Renal cortical epithelial cell (primary cell): ENCODE measurements around the gene COX7A2L. TPM values are rescaled to one million over a fixed set of nuclear protein-coding genes. Genes with fewer than 3 reads are reported as not detected.
"Not testable (repeated sequence)": the region's sequence is repeated elsewhere in the genome, so short reads cannot be mapped to it uniquely, and the experiment has no call there.

Experiments
- DNase-seq: peaks from one replicate; pipeline ENCODE4 v3.0.0-alpha.2; 2011; ENCODE audit warnings: low read depth
- total RNA-seq: library from RNA; depleted of rRNA; stranded (reverse); fragments of >200 nt; gene quantifications from 2 replicates; pipeline ENCODE4 v1.2.3, GENCODE V29; 2014

COX7A2L gene, protein sequence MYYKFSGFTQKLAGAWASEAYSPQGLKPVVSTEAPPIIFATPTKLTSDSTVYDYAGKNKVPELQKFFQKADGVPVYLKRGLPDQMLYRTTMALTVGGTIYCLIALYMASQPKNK
- 137 and 338 TPM in 2 replicates for total RNA-seq

DNA sequence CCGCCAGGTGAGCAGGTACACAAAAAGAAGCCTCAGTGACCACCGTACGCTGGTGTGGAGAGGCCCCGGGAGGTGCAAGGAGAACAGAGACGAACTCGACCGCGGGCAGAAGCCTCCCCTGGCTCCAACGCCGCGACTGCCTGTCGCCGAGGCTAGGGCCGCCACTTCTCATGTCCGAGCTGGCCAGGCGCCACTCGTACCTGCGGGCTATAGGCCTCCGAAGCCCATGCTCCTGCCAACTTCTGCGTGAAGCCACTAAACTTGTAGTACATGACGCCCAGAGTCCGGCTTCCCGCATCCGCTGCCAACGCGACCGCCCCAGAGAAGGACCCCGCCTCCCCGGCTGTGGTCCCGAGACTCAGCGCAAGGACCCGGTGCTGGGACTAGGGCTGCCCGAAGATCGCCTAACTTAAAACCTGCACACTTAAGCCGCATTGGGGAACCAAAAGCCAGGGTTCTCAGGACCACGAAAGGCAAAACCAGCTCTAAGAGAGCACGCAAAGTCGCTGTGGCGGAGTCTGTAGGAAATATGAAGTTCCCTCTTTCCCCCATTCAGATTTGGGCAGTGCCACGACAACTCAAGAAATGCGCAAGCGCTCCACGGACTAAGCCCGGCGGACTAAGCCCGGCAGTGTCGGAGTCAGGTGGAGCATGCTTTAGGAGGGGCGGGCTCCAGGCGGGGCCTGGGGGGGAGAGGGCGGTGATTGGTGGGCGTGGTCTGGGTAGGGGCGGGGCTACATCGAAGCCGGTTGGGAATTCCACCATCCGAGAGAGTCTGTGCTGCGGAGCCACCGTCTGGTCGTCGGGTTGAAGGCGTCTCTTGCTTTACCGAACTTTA lies at the start of gene COX7A2L:
TSS of gene COX7A2L (minus strand) at position 328 of the 838 bp plus-strand sequence. CDS start at position 272, 56 bp downstream.
- peak; percentile 91 for DNase-seq

DNA sequence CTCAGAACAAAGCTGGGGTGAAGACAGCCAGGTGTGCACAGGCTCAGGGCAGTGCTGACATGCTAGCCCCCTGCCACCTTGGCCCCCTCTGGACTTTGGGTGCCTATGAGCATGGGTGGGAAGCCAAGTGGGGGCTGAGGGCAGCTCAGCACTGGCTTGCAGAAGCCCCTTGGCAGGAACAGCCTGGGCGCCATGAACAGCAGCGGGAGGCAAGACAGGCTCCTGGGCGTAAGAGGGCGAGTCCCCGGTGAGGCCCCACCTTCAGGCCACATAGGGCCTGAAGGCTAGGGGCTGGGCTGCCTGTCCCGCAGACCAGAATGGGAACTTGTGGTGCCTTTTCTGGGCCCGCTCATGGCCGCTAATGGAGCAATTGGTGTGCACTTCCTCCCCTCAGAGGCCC lies 47.0 kb upstream of the COX7A2L start:
- no peak for DNase-seq

DNA sequence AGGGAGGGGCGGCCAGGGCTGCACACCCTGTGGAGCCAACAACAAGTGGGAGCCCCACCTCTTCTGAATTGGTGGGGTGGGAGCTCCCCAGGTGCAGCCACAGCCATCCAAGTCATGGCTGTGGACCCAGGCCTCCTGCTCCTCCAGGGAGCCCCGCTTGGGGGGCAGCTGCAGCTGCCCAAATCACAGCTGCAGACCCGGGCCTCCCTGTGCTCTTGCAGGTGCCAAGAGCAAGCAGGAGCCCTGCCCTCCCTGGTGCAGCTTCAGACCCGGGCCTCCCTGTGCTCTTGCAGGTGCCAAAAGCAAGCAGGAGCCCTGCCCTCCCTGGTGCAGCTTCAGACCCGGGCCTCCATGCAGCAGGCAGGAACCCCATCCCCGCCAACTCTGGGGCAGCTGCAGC lies 46.5 kb upstream of the COX7A2L start:
- DNase-seq = no peak

DNA sequence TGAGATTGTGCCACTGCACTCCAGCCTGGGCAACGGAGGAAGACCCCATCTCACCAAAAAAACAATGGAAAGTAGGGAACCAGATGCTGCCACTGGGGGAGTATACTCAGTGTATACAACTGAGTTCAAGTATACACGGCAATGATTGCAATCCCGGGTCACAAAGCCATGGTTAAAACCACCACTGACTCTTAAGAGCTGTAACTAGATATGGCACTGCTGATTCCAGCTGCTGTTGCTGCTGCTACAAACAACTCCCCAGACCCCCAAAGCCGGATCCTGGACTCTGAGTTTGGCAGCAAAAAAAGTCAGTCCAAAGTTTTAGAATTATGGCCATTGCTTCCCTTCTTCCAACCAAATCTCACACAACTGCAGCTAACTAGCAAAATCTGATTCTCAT lies 43.7 kb upstream of the COX7A2L start:
- no peak for DNase-seq

DNA sequence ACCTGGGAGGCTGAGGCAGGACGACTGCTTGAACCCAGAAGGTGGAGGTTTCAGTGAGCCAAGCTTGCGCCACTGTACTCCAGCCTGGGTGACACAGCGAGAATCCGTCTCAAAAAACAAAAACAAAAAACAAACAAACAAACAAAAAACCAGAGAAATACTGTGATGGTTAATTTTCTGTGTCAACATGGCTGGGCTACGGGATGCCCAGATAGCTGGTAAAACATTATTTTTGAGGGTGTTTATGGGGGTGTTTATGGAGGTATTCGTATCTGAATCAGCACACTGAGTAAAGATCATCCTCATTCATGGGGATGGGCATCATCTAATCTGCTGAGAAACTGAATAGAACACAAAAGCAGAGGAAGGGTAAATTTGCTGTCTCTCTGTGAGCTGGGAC lies 40.8 kb upstream of the COX7A2L start:
- DNase-seq = no peak

DNA sequence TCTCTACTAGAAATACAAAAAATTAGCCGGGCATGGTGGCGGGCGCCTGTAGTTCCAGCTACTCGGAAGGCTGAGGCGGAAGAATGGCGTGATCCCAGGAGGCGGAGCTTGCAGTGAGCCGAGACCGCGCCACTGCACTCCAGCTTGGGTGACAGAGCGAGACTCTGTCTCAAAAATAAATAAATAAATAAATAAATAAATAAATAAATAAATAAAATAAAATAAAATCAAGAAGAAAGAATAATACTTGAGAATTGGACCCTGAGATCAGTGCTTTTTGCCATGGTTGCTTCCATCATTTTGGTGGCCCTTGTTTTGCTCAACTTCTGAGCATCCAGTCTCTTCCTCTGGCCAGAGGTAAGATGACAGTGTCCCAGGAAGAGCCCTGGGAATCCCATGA lies 37.0 kb upstream of the COX7A2L start:
- DNase-seq = not testable (repeated sequence)

DNA sequence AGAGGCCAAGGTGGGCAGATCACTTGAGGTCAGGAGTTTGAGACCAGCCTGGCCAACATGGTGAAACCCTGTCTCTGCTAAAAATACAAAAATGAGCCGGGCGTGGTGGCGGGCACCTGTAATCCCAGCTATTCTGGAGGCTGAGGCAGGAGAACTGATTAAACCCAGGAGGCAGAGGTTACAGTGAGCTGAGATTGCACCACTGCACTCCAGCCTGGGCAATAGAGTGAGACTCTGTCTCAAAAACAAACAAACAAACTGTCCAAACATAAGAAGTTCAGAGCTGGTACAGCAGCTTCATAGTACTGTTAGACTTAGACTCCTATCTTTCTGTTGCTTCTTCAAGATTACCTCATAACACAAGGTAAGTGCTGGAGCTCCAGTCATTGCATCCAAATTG lies 32.3 kb upstream of the COX7A2L start:
- not testable (repeated sequence) for DNase-seq

DNA sequence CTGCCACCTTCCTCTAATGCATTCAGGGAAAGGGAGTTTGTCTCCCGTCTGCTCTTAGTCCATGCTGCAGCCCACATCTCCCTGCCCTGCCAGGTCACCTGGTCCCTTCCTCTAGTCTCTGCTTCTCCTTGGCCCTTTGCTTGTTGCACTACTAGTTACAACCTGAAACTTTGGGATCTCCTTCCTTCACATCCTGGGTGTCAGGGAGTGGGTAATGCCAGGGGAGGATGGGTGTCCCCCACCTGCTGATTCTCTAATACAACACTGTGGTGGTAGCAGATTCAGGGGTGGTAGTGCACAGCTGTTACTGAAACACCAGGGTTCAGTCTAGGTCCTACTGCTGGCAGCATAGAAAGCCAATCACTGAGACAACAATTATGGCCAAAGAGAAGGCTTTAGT lies 31.2 kb upstream of the COX7A2L start:
- no peak for DNase-seq

DNA sequence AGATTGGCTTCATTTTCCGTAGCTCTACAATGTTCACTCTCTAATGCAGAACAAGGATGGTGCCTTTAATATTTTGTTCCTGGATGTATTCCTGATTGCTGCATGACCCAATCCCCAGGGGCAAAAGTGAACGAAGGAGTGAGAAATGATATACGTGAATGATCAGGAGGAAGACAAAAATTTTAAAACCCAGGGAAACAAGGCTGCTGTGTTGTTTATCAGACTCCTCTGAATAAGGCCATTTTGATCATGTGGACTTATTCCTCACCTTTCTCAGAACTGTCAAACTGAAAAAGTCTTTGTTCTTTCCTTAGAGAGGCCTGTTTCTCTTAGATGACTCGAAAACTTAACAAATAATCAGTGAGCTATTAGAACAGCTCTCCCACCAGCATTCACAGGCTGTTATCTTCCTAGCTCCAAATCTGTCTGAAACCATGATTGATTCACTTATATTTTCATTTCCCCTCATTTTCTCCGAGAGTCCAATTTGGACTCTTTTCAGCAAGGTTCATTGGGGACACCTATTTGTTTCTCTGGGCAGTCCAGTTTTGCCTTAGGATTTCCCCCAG lies 29.5 kb upstream of the COX7A2L start:
- peak; percentile 34 for DNase-seq

DNA sequence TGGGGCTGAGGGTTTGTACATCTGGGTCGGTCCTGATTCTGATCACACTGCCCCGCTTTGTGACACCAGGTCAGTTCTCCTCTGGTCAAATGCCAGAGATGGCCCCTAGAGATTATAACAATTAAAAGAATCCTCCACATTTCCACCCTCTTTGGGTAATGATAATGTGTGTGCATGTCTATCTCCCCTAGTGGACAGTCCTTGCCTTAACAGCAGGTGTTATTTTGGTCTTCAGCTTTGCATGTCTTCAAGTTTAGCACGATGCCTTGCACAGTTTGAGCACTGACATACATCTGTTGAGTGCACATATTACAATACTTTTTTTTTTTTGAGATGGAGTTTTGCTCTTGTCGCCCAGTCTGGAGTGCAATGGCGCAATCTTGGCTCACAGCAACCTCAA lies 25.7 kb upstream of the COX7A2L start:
- DNase-seq = no peak

DNA sequence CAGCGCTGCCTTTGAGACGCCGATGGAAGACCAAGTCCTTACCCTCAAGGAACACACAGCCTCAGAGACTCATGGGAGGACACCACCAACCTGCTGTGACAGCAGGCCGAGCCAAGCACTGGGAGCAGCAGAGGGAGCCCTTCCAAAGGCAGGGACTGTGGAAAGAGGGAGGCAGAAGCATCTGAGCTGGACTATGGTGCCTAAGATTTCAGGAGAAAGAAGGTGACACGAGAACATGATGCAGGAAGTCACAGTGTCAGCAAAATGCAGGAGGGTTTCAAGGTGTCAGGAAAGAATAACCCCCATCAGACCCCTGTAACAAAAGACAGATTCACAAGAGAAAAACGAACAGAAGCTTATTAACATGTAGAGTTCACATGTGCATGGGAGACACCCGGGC lies 24.2 kb upstream of the COX7A2L start:
- DNase-seq = peak; percentile 12

DNA sequence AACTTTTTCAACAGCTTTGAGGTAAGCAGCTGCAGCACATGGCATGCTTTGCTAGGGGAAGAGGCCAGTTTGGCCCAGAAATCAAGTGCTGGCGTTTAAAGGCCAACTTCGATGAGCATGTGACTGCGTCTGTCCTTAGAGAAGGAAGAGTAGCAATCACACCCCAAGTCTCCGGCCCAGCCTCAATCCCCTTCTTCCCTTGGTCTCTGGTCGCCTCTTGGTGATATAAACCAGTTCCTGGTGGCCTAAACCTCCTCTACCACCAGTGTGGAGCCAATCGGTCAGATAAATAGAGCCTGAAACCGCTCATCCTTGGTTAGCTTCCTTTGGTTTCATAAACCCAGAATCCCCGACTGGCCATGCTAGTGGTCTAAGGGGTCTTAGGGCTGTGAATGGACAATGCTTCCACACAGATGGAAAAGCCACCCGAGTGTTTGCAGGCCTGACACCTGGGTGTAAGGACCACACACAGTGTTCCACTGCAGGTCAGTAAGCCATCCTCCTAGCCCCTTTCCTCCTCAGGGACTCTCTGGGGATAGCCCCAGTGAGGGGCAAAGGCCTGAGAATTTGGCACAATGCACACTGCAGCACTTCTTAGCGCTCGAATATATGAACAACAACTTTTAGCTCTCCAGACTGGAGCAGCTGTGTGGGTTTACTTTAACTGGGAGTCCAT lies 23.0 kb upstream of the COX7A2L start:
- no peak for DNase-seq

DNA sequence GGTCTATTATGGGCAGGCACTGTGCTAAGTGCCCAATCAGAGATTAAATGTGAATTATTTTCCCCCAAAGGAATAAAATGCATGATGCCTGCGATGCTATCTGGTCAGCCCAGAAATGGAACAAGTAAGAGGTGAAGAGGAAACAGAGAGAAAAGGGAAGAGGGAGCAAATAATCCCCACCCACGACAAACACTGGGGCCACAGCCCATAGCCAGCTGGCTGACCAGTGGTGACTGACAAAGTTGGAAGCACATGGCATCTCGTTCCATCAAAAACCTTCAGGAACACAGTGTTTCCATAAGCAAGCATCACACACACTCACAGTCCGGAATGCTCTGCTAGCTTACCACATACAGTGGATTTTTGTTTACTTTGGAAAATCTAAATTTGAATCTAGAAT lies 21.1 kb upstream of the COX7A2L start:
- DNase-seq = no peak

DNA sequence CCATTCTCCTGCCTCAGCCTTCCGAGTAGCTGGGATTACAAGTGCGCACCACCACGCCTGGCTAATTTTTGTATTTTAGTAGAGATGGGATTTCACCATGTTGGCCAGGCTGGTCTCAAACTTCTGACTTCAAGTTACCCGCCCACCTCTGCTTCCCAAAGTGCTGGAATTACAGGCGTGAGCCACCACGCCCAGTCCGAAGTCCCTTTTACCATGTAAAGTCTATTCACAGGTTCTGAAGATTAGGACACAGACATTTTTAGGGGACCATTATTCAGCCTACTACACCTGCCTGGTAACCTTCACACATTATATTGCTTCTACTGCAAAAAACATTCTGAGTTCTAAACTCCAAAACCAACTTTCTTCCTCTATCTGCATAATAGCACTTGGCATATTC lies 19.0 kb upstream of the COX7A2L start:
- DNase-seq = not testable (repeated sequence)

DNA sequence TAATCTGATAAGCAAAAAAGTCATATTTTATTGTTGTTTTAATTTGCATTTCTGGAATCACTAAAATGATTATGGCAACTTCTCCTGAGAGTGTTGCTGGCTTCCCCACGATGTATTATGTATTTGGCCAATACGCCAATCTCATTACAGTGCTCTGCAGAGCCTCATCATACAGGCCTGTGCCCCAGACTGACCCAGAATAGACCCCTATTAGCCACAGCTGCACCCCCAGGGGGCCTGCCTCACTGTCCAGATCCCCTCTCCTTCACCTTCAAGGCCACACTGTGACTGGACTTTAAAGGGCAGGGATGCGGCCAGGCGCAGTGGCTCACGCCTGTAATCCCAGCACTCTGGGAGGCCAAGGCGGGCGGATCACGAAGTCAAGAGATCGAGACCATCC lies 17.4 kb upstream of the COX7A2L start:
- no peak for DNase-seq

DNA sequence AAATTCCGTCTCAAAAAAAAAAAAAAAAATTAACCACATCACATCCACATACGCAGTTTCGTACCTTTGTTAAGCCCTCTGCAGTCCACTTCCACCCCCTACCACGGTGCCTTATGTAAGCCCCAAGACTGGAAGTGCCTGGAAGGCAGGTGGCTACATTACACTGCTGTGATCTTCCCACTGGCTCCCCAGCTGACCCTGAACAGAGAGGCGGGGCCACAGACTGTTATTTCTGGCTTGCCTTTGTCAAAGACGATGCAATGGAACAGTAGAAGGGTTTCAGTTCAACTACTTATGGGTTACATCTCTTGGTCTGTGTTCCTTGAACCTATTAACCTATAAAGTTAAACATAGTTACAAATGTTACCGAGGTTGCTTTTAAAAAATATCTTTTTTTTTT lies 15.7 kb upstream of the COX7A2L start:
- DNase-seq = no peak

DNA sequence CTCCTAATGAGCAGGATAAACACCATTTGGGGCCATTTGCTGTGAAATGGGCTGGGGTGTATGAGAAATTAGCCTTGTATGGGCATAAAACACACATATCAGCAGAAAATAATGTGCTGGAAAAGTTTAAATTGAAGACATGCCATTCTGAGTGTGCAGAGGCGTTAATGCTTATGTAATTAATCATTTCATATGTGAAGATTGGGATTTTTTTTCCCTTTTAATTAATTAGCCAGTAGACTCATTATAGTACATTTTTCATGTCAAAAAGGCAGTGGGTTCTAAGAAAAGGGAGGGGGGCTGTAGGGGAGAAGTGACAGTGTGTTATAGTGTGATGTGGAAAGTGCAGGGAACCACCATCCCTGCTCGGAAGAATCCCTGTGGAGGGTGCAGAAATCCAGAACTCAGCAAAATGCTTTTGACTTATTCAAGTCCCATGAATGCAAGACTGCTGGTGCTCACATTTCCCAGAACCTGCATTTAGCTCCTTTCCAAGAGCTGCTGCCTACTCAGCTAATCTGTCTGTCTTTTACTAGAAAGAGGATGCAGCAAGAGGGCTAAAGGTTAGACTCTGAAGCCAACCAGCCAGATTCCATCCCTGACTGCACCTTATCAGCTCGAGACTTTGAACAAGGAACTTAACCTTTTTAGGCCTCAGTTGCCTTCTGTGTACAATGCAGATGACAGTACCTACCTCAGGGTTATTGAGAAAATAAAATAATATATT lies 11.6 kb upstream of the COX7A2L start:
- DNase-seq = no peak

DNA sequence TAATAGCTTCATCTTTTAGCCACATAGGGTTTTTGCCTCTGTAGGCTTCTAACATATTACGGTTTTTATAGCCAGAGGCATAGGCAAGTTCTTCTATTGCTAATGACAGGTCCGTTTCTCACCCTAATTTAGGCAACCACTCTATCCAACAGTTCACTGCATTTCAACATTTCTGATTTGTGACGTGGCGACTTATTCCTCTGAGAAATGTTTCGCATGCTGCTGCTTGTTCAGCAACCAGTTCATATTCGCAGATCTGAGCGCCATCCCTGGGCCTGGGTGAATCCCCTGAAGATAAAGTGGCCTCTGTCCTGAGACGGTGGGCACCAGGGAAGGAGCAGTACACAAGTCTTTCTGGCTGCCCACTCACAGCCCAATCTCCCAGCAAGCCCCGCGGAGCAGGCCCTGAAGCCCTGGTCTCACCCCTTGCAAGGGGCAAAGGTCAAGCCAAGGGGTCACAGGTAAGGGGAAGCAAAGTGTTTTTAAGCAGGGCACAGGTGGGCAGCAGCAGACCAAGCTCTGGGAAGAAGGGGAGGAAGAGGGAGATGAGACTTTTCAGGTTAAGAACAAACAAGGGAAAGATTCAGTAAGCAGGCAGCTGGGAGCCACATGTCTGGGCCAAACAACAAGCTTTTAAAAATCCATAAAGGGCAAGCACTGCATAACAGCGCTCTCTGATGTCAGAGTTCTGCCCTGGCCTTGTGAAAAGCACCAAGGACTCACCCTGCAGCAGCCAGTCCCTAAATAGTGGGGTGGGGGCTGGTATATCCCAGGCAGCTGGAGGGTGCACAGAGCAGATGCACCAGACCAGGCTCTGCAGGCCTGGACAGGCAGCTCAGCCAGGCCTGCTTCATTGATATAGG lies 10.8 kb upstream of the COX7A2L start:
- no peak for DNase-seq

DNA sequence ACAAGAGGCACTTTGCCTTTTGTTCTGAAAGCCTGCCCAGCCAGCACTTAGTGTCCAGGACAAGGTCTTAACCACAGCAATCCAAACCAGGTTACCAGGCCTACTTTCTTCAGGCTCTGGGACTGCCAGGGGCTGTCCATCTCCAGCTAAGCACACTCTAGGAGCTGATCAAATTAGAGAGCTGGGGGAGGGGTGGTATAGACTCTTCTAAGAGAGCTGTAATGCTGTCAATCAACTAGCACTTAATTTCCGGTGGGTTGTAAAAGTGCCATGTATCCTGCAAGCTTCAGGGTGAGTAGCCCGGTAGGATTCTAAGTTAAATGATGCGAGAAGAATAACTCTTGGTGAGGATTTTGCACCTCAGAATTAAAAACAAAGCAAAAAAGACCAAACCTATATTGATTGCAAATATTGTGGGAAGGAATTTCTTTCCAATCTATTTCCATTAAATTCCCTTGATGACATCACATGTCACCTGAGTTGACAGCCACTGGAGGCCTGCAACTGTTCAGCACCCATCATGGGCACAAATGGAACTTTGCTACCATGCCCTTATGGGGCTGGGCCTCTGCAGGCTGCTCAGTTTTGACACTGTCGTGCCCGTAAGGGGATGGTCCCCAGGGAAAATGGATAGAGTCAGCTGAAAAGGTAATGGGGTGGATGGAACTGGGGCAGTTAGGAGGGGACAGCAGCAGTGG lies 8.7 kb upstream of the COX7A2L start:
- peak; percentile 63 for DNase-seq

DNA sequence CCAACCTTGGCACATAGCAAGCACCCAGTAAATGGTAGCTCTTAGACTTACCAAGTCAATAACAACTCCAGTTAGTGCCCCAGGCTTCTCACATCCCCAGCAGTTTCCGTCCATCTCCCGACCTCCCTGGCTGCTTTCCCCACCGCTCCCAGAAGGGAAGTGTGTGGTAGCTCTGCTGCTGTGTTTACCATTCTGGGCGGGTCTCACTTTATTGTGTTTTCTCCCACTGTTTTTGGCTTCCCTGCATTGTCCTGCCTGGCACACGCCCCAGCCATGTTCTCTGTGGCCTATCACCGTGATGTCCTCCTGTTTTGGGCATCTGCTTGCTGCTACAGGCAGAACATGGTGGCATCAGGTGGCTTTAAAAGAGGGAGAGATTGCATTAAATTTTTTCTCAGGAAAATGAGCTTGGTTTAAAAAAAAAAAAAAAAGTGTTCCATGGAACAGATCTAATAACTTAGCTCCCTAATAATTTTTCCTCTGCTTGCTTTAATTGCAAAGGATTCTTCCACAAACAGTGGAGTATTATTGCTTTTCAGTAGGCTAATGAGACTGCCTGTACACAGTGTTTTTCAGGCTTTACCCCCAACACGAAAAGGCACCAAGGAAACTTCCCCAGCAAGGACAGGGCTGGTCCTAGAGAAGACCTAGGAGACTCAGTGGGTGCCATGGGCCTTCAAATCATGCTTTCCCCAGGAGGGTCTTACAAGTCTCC lies 8.0 kb upstream of the COX7A2L start:
- DNase-seq = no peak
